Measurements from ENCODE around the gene RNF114.
A peak's percentile ranks its signal among the peaks of the same experiment; 100 is the strongest.

The RNF114 gene

DNA sequence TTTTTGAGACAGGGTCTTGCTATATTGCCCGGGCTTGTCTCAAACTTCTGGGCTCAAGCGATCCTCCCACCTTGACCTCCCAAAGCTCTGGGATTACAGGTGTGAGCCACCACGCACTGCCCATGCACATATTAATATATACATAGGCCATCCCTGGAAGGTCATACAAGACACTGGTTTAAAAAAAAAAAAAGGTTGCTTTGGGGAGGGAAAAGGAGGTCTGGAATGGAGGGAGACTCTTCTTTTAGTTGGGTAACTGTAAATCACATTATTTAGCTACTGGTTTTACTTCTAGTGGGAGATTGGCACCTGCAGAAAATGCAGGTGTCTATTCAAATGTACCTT lies 42.5 kb downstream of the RNF114 start:
- TF ChIP-seq, protein P1, sequence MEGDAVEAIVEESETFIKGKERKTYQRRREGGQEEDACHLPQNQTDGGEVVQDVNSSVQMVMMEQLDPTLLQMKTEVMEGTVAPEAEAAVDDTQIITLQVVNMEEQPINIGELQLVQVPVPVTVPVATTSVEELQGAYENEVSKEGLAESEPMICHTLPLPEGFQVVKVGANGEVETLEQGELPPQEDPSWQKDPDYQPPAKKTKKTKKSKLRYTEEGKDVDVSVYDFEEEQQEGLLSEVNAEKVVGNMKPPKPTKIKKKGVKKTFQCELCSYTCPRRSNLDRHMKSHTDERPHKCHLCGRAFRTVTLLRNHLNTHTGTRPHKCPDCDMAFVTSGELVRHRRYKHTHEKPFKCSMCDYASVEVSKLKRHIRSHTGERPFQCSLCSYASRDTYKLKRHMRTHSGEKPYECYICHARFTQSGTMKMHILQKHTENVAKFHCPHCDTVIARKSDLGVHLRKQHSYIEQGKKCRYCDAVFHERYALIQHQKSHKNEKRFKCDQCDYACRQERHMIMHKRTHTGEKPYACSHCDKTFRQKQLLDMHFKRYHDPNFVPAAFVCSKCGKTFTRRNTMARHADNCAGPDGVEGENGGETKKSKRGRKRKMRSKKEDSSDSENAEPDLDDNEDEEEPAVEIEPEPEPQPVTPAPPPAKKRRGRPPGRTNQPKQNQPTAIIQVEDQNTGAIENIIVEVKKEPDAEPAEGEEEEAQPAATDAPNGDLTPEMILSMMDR (IDR thresholded peaks at IDR 0.05) = no peak
- Histone ChIP-seq H3K4me1 (peaks cover 0 to 24% (median 19%) of the 10 kb centered on the region in 4 donors), H3K4me3 (no peak overlapping the region)

DNA sequence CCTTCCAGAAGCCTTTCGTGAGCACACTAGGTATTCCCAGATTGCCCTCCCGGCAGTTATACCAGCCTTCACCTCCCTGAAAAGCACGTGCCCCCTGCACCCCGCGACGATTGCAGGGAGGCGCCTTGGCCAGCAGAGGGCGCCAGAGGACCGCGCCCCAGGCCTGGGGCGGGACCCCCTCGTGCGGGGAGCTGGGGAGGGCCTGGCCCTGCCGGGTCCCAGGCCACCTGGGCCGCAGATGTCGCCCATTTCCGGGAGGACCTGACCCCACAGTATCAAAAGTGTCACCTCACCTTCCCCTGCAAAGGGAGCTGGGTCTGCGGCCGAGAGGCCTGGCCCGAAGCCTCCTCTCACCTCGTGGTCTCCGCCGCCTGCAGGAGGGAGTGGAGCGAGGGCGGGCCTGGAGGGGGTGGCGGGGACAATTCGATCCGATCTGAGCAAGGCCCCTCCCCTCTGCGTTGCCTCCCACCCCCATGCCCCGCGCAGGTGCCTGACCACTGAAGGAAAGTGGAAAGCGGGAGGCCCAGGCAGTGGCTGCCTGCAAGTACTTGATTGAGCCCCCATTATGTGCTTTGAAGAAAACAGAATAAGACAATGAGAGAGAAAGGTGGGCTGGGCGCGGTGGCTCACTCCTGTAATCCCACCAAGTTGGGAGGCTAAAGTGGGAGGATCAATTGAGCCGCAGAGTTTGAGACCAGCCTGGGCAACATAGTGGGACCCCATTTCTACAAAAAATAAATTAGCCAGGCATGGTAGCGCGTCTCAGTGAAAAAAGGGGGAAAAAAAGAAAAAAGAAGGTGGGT lies 43.0 kb downstream of the RNF114 start:
- no peak overlapping the region for H3K27ac ChIP-seq
- H3K4me3 ChIP-seq = peak overlapping the region in 1 of 2 donors; percentile 30
- H3K36me3 ChIP-seq = no peaks in the 10 kb centered on the region
- intact Hi-C loops (cut with DNase I; ENCODE audit: low total_unique reads) = loop anchor here (10.0 kb wide), 1 partner anchor 196 kb away; no protein-coding TSS in a partner anchor
- TF ChIP-seq, protein P1 (IDR thresholded peaks at IDR 0.05) = peak; percentile 99 to 100
- H3K27me3 ChIP-seq = no peaks in the 10 kb centered on the region
- DNase-seq = peak in 1 of 2 donors; percentile 68
- peaks cover 0 to 29% (median 24%) of the 10 kb centered on the region in 4 donors for H3K4me1 ChIP-seq
- H3K9me3 ChIP-seq = no peaks in the 10 kb centered on the region

More for the DNA sequence above, 42.5 kb downstream of the RNF114 start:
- no peak overlapping the region for H3K27ac ChIP-seq
- intact Hi-C loops (cut with DNase I; ENCODE audit: low total_unique reads) = loop anchor here (1.0 to 10.0 kb wide), 2 partner anchors 93 to 196 kb away; no protein-coding TSS in a partner anchor
- no peaks in the 10 kb centered on the region for H3K27me3 ChIP-seq
- DNase-seq = no peak
- no peaks in the 10 kb centered on the region for H3K36me3 ChIP-seq
- H3K9me3 ChIP-seq = no peaks in the 10 kb centered on the region

DNA sequence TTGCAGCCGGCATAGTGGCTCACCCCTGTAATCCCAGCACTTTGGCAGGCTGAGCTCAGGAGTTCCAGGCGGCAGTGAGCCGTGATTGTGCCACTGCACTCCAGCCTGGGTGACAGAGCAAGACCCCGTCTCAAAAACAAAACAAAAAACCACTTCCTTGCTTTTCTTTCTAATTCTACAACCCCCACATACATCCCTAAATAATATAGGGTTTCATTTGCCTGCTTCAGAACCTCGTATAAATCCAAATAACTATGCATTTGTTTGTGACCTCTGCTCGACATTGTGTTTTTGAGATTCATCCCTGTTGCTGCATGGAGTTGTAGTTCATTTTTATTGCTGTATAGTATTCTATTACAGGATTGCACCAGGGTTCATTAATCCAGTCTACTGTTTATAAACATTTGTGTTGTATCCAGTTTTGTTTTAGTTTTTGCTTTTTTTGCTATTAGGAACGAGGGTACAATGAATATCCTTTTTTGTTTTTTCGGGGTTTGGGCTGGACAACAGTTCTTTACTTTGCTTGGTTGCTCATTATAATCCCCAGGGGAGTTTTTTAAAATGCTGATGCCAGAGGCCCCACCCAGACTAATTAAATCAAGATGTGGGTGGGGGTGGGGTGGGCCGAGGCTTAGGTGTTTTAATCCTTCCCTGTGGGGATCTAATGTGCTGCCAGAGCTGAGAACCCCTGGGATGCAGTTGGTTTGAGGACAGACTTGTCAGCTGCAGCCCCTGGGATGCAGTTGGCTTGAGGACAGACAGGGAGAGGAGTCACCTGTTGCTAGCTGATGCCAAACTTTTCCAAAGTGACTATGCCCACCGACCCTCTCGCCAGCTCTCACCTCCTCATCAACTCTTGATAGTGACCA lies 44.2 kb downstream of the RNF114 start:
- no peaks in the 10 kb centered on the region for H3K9me3 ChIP-seq
- H3K36me3 ChIP-seq = no peaks in the 10 kb centered on the region
- intact Hi-C loops (cut with DNase I; ENCODE audit: low total_unique reads) = no loop called here
- H3K4me3 ChIP-seq = no peak overlapping the region
- peaks cover 0 to 41% (median 29%) of the 10 kb centered on the region in 4 donors for H3K4me1 ChIP-seq
- TF ChIP-seq, protein P1 (IDR thresholded peaks at IDR 0.05) = no peak
- no peak overlapping the region for H3K27ac ChIP-seq
- DNase-seq = no peak
- H3K27me3 ChIP-seq = no peaks in the 10 kb centered on the region

DNA sequence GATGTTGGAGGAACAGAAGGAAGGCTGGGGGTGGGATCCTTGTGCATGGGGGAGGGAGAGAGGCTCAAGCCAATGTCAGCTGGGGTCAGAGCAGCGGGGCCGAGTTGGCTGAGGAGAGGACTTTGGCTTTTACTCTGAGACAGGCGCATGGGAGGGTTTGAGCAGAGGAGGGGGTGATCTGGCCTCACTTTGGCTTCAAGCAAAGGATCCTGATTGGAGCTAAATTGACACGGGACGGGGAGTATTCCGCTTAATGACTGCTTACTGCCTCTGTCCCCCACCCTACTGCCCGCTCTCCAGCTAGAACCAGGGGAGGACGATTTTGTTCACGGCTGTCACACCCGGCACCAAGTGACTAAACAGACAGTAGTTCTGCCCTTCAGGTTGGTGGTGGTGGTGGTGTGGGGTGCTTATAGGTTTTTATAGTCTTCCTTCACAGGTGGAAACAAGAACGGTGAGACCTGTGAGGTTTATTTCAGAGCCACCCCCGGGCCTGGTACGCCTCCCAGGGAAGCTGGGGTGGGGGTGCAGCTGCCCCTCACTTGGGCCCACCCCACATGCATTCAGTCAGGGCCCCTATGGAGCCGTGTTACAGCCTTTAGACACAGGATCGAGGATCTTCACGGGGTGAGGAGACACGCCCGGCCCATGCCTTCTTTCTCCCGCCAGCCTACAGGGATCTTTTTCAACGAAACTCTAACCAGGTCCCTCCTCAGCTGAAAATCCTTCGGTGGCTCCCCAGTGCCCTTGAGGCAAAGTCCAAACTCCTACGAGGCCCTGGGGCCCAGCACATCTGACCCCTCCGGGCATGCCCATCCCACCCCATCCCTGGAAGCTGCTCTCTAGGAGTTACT lies 45.2 kb downstream of the RNF114 start:
- intact Hi-C loops (cut with DNase I; ENCODE audit: low total_unique reads) = no loop called here
- no peaks in the 10 kb centered on the region for H3K36me3 ChIP-seq
- H3K4me1 ChIP-seq = peaks cover 0 to 51% (median 32%) of the 10 kb centered on the region in 4 donors
- H3K4me3 ChIP-seq = no peak overlapping the region
- no peaks in the 10 kb centered on the region for H3K9me3 ChIP-seq
- TF ChIP-seq, protein P1 (IDR thresholded peaks at IDR 0.05) = no peak
- H3K27ac ChIP-seq = peak overlapping the region in 1 of 2 donors; percentile 5
- no peak for DNase-seq
- no peaks in the 10 kb centered on the region for H3K27me3 ChIP-seq

DNA sequence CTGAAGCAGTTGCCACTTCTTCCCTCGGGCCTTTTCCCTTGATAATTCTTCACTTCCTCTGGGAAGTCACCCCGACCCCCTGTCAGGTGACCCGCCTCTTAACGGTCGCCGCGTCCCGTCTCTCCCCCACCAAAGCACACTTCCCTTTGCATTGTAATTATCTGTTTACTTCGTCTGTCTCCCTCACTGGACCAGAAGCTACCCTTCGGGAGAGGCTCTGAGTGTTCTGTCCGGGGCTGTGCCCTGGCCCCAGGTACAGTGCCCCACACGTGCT lies 45.8 kb downstream of the RNF114 start:
- Histone ChIP-seq H3K9me3 (no peaks in the 10 kb centered on the region), H3K36me3 (no peaks in the 10 kb centered on the region), H3K4me1 (peaks cover 0 to 54% (median 34%) of the 10 kb centered on the region in 4 donors), H3K27ac (peak overlapping the region in 1 of 2 donors; percentile 5), H3K27me3 (no peaks in the 10 kb centered on the region), H3K4me3 (peak overlapping the region in 1 of 2 donors; percentile 54)
- TF ChIP-seq, protein P1 (IDR thresholded peaks at IDR 0.05) = no peak
- intact Hi-C loops (cut with DNase I; ENCODE audit: low total_unique reads) = no loop called here
- no peak for DNase-seq

Measured in tibial artery (tissue), 4 donors.